ENCODE data around the gene NPAS2. TPM values are rescaled to one million over a fixed set of nuclear protein-coding genes. Genes with fewer than 3 reads are reported as not detected.
A peak's percentile ranks its signal among the peaks of the same experiment; 100 is the strongest.

The NPAS2 gene
- total and polyA plus RNA-seq, 4 donors, result 5.9 to 17.1 (median 10.4) TPM

DNA sequence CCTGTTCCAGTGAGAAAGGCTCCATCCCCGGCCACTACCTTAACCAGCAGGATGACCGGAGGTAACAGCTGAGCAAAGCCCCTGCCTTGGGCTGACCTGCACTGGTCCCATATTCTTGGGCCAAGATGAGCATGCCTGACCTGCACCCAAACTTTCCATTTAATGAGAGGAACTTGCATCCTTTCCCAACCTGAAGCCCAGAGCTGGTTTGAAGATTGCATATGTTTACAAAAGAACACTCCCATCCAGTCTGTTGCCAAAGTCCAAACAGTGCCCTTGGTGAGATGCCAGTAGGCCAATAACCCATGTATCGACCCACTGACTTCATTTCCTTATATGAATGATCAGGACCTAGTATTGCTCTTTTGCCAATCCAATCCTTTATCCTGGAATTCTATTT lies 5.5 kb upstream of the NPAS2 start:
- no peak for ATAC-seq (ENCODE audit: insufficient read depth, low FRiP score)
- Histone ChIP-seq H3K9ac (ENCODE audit: insufficient read depth in 1 of 2, low read length in 2 of 2) (no peak overlapping the region), H3K27ac (ENCODE audit: low read depth in 1 of 2, low read length in 1 of 2) (peak overlapping the region in 1 of 2 donors; percentile 78), H3K4me1 (ENCODE audit: control insufficient read depth in 5 of 5, insufficient read depth in 5 of 5, low read length in 5 of 5) (peaks cover 0 to 19% (median 11%) of the 10 kb centered on the region in 5 donors), H3K27me3 (ENCODE audit: control insufficient read depth in 3 of 3, insufficient read depth in 3 of 3, low read length in 2 of 3) (no peaks in the 10 kb centered on the region), H3K9me3 (ENCODE audit: control insufficient read depth in 4 of 4, insufficient read depth in 3 of 4, low read length in 3 of 4) (peaks cover 0 to 3% (median 0%) of the 10 kb centered on the region in 4 donors), H3K36me3 (ENCODE audit: control insufficient read depth in 4 of 4, insufficient read depth in 4 of 4, low read length in 4 of 4) (no peaks in the 10 kb centered on the region), H3K4me3 (no peak overlapping the region)
- TF ChIP-seq, protein P1, sequence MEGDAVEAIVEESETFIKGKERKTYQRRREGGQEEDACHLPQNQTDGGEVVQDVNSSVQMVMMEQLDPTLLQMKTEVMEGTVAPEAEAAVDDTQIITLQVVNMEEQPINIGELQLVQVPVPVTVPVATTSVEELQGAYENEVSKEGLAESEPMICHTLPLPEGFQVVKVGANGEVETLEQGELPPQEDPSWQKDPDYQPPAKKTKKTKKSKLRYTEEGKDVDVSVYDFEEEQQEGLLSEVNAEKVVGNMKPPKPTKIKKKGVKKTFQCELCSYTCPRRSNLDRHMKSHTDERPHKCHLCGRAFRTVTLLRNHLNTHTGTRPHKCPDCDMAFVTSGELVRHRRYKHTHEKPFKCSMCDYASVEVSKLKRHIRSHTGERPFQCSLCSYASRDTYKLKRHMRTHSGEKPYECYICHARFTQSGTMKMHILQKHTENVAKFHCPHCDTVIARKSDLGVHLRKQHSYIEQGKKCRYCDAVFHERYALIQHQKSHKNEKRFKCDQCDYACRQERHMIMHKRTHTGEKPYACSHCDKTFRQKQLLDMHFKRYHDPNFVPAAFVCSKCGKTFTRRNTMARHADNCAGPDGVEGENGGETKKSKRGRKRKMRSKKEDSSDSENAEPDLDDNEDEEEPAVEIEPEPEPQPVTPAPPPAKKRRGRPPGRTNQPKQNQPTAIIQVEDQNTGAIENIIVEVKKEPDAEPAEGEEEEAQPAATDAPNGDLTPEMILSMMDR (IDR thresholded peaks at IDR 0.05; ENCODE audit: control extremely low read depth, extremely low read depth), result no peak
- DNase-seq, result no peak
- WGBS, 2 donors, result 82 to 94% methylated on average over 3 of the region's 3 CpGs

GRCh38 chr2:100817388-100817985 lies 2.5 kb upstream of the NPAS2 start:
- Histone ChIP-seq H3K4me1 (ENCODE audit: control insufficient read depth in 5 of 5, insufficient read depth in 5 of 5, low read length in 5 of 5) (peaks cover 0 to 24% (median 12%) of the 10 kb centered on the region in 5 donors), H3K4me3 (no peak overlapping the region), H3K27ac (ENCODE audit: low read depth in 1 of 2, low read length in 1 of 2) (no peak overlapping the region), H3K27me3 (ENCODE audit: control insufficient read depth in 3 of 3, insufficient read depth in 3 of 3, low read length in 2 of 3) (peaks cover 0 to 17% (median 14%) of the 10 kb centered on the region in 3 donors), H3K9me3 (ENCODE audit: control insufficient read depth in 4 of 4, insufficient read depth in 3 of 4, low read length in 3 of 4) (no peaks in the 10 kb centered on the region), H3K9ac (ENCODE audit: insufficient read depth in 1 of 2, low read length in 2 of 2) (no peak overlapping the region), H3K36me3 (ENCODE audit: control insufficient read depth in 4 of 4, insufficient read depth in 4 of 4, low read length in 4 of 4) (no peaks in the 10 kb centered on the region)
- TF ChIP-seq, protein P1 (IDR thresholded peaks at IDR 0.05; ENCODE audit: control extremely low read depth, extremely low read depth), result no peak
- DNase-seq, result no peak
- ATAC-seq (ENCODE audit: insufficient read depth, low FRiP score), result no peak
- 95 to 97% methylated on average over 7 of the region's 7 CpGs for WGBS, 2 donors

GRCh38 chr2:100818003-100818605 lies 1.8 kb upstream of the NPAS2 start:
- Histone ChIP-seq H3K27ac (ENCODE audit: low read depth in 1 of 2, low read length in 1 of 2) (peak overlapping the region; percentile 76 to 98), H3K9ac (ENCODE audit: insufficient read depth in 1 of 2, low read length in 2 of 2) (no peak overlapping the region), H3K4me1 (ENCODE audit: control insufficient read depth in 5 of 5, insufficient read depth in 5 of 5, low read length in 5 of 5) (peaks cover 0 to 24% (median 12%) of the 10 kb centered on the region in 5 donors), H3K36me3 (ENCODE audit: control insufficient read depth in 4 of 4, insufficient read depth in 4 of 4, low read length in 4 of 4) (no peaks in the 10 kb centered on the region), H3K9me3 (ENCODE audit: control insufficient read depth in 4 of 4, insufficient read depth in 3 of 4, low read length in 3 of 4) (no peaks in the 10 kb centered on the region), H3K27me3 (ENCODE audit: control insufficient read depth in 3 of 3, insufficient read depth in 3 of 3, low read length in 2 of 3) (peaks cover 0 to 17% (median 14%) of the 10 kb centered on the region in 3 donors), H3K4me3 (peak overlapping the region; percentile 47)
- ATAC-seq (ENCODE audit: insufficient read depth, low FRiP score), result peak; percentile 16
- TF ChIP-seq, protein P1 (IDR thresholded peaks at IDR 0.05; ENCODE audit: control extremely low read depth, extremely low read depth), result no peak
- no peak for DNase-seq
- 28 to 38% methylated on average over 16 of the region's 16 CpGs for WGBS, 2 donors
